Stimulated activated CD4-positive, alpha-beta T cell treated with anti-CD3 and anti-CD28 coated beads, Interleukin-1b, Interleukin-23, amount 100 ng/mL, for 24 hours (primary cell): ENCODE data around the gene ITGAE.

ENCODE experiments used
- DNase-seq, 4 experiments: peaks; one replicate each; pipeline ENCODE4 v3.0.0-alpha.2; 2020; ENCODE audit warnings: low read depth in 4 of 4, low spot score in 1 of 4

Gene ITGAE

GRCh38 chr17:3672571-3672970 lies 128.4 kb downstream of the ITGAE start:
- DNase-seq = no peak

- DNase-seq = no peak
Observed at GRCh38 chr17:3669548-3669947, 131.4 kb downstream of the ITGAE start.

- DNase-seq = no peak
Observed at GRCh38 chr17:3669085-3669347, 132.0 kb downstream of the ITGAE start.

GRCh38 chr17:3668279-3669084 lies 132.5 kb downstream of the ITGAE start, which contains the start of the genes EMC6 and TAX1BP3:
EMC6 (plus strand) TSS chr17:3668812; CDS start chr17:3669147, 335 bp downstream.
TAX1BP3 (minus strand) TSS chr17:3668578; CDS start chr17:3668526, 52 bp downstream.
- DNase-seq = peak; percentile 96 to 99 (median 98)

- no peak for DNase-seq
Observed at GRCh38 chr17:3667366-3668278, 133.4 kb downstream of the ITGAE start.

- no peak for DNase-seq
Observed at GRCh38 chr17:3666516-3666915, 134.5 kb downstream of the ITGAE start.

- no peak for DNase-seq
Observed at GRCh38 chr17:3665834-3666233, 135.2 kb downstream of the ITGAE start.
